SU-DHL-6 (cell line): ENCODE data around the gene SPSB2.

Experiments used
- H2AFZ ChIP-seq: fragments of 200-600 bp; sonication (generic); 2 replicates; pipeline ENCODE4 v1.6.1; 2014; ENCODE audit warnings: low read depth, mild to moderate bottlenecking, moderate library complexity, mixed read lengths, antibody characterized with exemption, low read length; ENCODE audit not compliant: severe bottlenecking
- H3F3A ChIP-seq: fragments of 200-600 bp; shearing (Covaris generic); 2 replicates; pipeline ENCODE4 v1.6.0; 2016; ENCODE audit warnings: antibody characterized with exemption, mild to moderate bottlenecking; ENCODE audit not compliant: insufficient read depth
- H3K27ac ChIP-seq: fragments of 200-600 bp; sonication (generic); 2 replicates; pipeline ENCODE4 v1.5.1; 2016; ENCODE audit warnings: low read depth, mild to moderate bottlenecking, low read length, moderate library complexity, mixed read lengths
- H3K27me3 ChIP-seq: fragments of 200-600 bp; sonication (generic), shearing (Covaris generic); 2 replicates; pipeline ENCODE4 v1.6.0; 2014; ENCODE audit warnings: mild to moderate bottlenecking, low read length
- H3K36me3 ChIP-seq: fragments of 200-600 bp; sonication (generic); 2 replicates; pipeline ENCODE4 v1.6.1; 2014; ENCODE audit warnings: mild to moderate bottlenecking, low read length, mixed read lengths
- H3K4me2 ChIP-seq: fragments of 300-600, 200-600 bp; shearing (Covaris generic), sonication (generic); 2 replicates; pipeline ENCODE4 v1.6.0; 2014; ENCODE audit warnings: low read length, low read depth, mild to moderate bottlenecking; ENCODE audit not compliant: poor library complexity, severe bottlenecking
- H3K4me3 ChIP-seq: fragments of 200-600 bp; sonication (generic); 2 replicates; pipeline ENCODE4 v1.5.1; 2014; ENCODE audit warnings: antibody characterized with exemption, low read length, mild to moderate bottlenecking, mixed read lengths; ENCODE audit not compliant: insufficient read depth, poor library complexity, severe bottlenecking
- H3K79me2 ChIP-seq: fragments of 200-600 bp; sonication (generic); 2 replicates; pipeline ENCODE4 v1.6.1; 2014; ENCODE audit warnings: mild to moderate bottlenecking, low read length, moderate library complexity; ENCODE audit not compliant: insufficient read depth
- H3K9ac ChIP-seq: fragments of 200-600 bp; sonication (generic); 2 replicates; pipeline ENCODE4 v1.7.0; 2014; ENCODE audit warnings: mild to moderate bottlenecking, low read length
- H3K9me2 ChIP-seq: fragments of 200-600 bp; sonication (generic); replicated peaks from 2 replicates; pipeline ENCODE4 v1.6.1; 2014; ENCODE audit warnings: low read length; ENCODE audit not compliant: insufficient read depth
- H3K9me3 ChIP-seq: fragments of 200-600 bp; sonication (generic); 2 replicates; pipeline ENCODE4 v1.6.1; 2014; ENCODE audit warnings: low read length, mixed read lengths; ENCODE audit not compliant: insufficient read depth
- H4K20me1 ChIP-seq: fragments of 200-600 bp; sonication (generic); 2 replicates; pipeline ENCODE4 v1.6.1; 2014; ENCODE audit warnings: low read depth, mild to moderate bottlenecking, antibody characterized with exemption, low read length, moderate library complexity, mixed read lengths
- CTCF ChIP-seq: fragments of 200-600 bp; sonication (generic); IDR thresholded peaks from one replicate; pipeline ENCODE4 v1.5.1; 2017; ENCODE audit warnings: antibody characterized with exemption, mild to moderate bottlenecking, low read length, moderate library complexity; ENCODE audit not compliant: insufficient read depth, poor library complexity, severe bottlenecking
- EZH2phosphoT487 ChIP-seq: fragments of 200-600 bp; sonication (generic), shearing (Covaris generic); conservative IDR thresholded peaks from 2 replicates; pipeline ENCODE4 v1.6.1; 2018; ENCODE audit warnings: mild to moderate bottlenecking, antibody characterized with exemption, low read length, moderate library complexity, mixed read lengths

Gene SPSB2

GRCh38 chr12:6921539-6921938, 48.4 kb upstream of the SPSB2 start:
- TF ChIP-seq CTCF, result no peak
- no peak for TF ChIP-seq EZH2phosphoT487
- Histone ChIP-seq H3K36me3 (no peaks in the 10 kb centered on the region), H3K9me2 (no peaks in the 10 kb centered on the region), H3K4me2 (no peak overlapping the region), H3K79me2 (no peaks in the 10 kb centered on the region), H3F3A (no peaks in the 10 kb centered on the region), H3K4me3 (no peak overlapping the region), H2AFZ (no peak overlapping the region), H3K9ac (no peak overlapping the region), H3K27me3 (no peaks in the 10 kb centered on the region), H4K20me1 (no peaks in the 10 kb centered on the region), H3K9me3 (no peaks in the 10 kb centered on the region), H3K27ac (no peak overlapping the region)

- no peaks in the 10 kb centered on the region for H3K36me3 ChIP-seq
- no peak for TF ChIP-seq CTCF
- H3K27me3 ChIP-seq, result no peaks in the 10 kb centered on the region
Observed at GRCh38 chr12:6919588-6919987, 46.5 kb upstream of the SPSB2 start.

GRCh38 chr12:6917491-6918231, 44.6 kb upstream of the SPSB2 start:
- Histone ChIP-seq H3K4me3 (no peak overlapping the region), H3K27me3 (no peaks in the 10 kb centered on the region), H3K9ac (no peak overlapping the region)

More at GRCh38 chr12:6919588-6919987, 46.5 kb upstream of the SPSB2 start:
- no peak overlapping the region for H3K9ac ChIP-seq
- H3K79me2 ChIP-seq, result no peaks in the 10 kb centered on the region
- H2AFZ ChIP-seq, result no peak overlapping the region
- no peaks in the 10 kb centered on the region for H3K9me3 ChIP-seq
- H3K27ac ChIP-seq, result no peak overlapping the region
- H4K20me1 ChIP-seq, result no peaks in the 10 kb centered on the region
- no peak overlapping the region for H3K4me2 ChIP-seq
- H3K9me2 ChIP-seq, result no peaks in the 10 kb centered on the region
- no peaks in the 10 kb centered on the region for H3F3A ChIP-seq
- H3K4me3 ChIP-seq, result no peak overlapping the region

More at GRCh38 chr12:6917491-6918231, 44.6 kb upstream of the SPSB2 start:
- H3K4me2 ChIP-seq, result no peak overlapping the region
- H4K20me1 ChIP-seq, result no peaks in the 10 kb centered on the region
- no peak for TF ChIP-seq CTCF
- no peak for TF ChIP-seq EZH2phosphoT487
- H2AFZ ChIP-seq, result no peak overlapping the region
- no peaks in the 10 kb centered on the region for H3K79me2 ChIP-seq
- no peaks in the 10 kb centered on the region for H3K36me3 ChIP-seq
- H3F3A ChIP-seq, result no peaks in the 10 kb centered on the region
- no peak overlapping the region for H3K27ac ChIP-seq
- no peaks in the 10 kb centered on the region for H3K9me2 ChIP-seq
- H3K9me3 ChIP-seq, result no peaks in the 10 kb centered on the region
